ENCODE measurements around the gene RIPK4. TPM values are rescaled to one million over a fixed set of nuclear protein-coding genes. Genes with fewer than 3 reads are reported as not detected.
"Not testable (repeated sequence)": the region's sequence is repeated elsewhere in the genome, so short reads cannot be mapped to it uniquely, and the experiment has no call there.

Gene RIPK4
- total RNA-seq, 8 experiments from 2014 or later = 0.18 to 0.57 (median 0.38) TPM; not detected in 1

GRCh38 chr21:41722052-41723018 lies 44.5 kb downstream of the RIPK4 start:
- WGBS, 10 experiments = 59 to 100% (median 85%) methylated on average over 1 to 12 of the region's 20 CpGs; no CpG with 5 or more reads in 2 of the 10 experiments
- no peak overlapping the region for H3K4me3 ChIP-seq
- H3K27ac ChIP-seq = no peak overlapping the region
- ATAC-seq (replicated peaks in 6 of 8) = no peak
- in situ Hi-C loops (cut with MboI; ENCODE audit: low pct_unique_long_range_greater_than_20kb in 2 of 9, low sequenced_read_pairs in 9 of 9, unreplicated experiment in 9 of 9) = no loop called here
- peaks cover 0 to 5% of the 10 kb centered on the region in 2 donors for H3K4me1 ChIP-seq (replicated peaks in 1 of 2)

- no peak overlapping the region for H3K4me3 ChIP-seq
- in situ Hi-C loops (cut with MboI; ENCODE audit: low pct_unique_long_range_greater_than_20kb in 2 of 9, low sequenced_read_pairs in 9 of 9, unreplicated experiment in 9 of 9) = no loop called here
Observed at GRCh38 chr21:41720250-41720649, 46.6 kb downstream of the RIPK4 start.

GRCh38 chr21:41719691-41720090 lies 47.2 kb downstream of the RIPK4 start:
- ATAC-seq (replicated peaks in 6 of 8) = no peak
- H3K27ac ChIP-seq = no peak overlapping the region
- in situ Hi-C loops (cut with MboI; ENCODE audit: low pct_unique_long_range_greater_than_20kb in 2 of 9, low sequenced_read_pairs in 9 of 9, unreplicated experiment in 9 of 9) = no loop called here
- 27 to 100% (median 82%) methylated on average over 1 to 5 of the region's 6 CpGs; no CpG with 5 or more reads in 3 of the 10 experiments for WGBS, 10 experiments
- H3K4me3 ChIP-seq = no peak overlapping the region
- H3K4me1 ChIP-seq (replicated peaks in 1 of 2) = no peaks in the 10 kb centered on the region

More at GRCh38 chr21:41720250-41720649, 46.6 kb downstream of the RIPK4 start:
- H3K27ac ChIP-seq = no peak overlapping the region
- WGBS, 10 experiments = 32 to 100% (median 75%) methylated on average over 1 to 2 of the region's 2 CpGs; no CpG with 5 or more reads in 3 of the 10 experiments
- ATAC-seq (replicated peaks in 6 of 8) = no peak
- no peaks in the 10 kb centered on the region for H3K4me1 ChIP-seq (replicated peaks in 1 of 2)

- no peak for ATAC-seq (replicated peaks in 6 of 8)
- in situ Hi-C loops (cut with MboI; ENCODE audit: low pct_unique_long_range_greater_than_20kb in 2 of 9, low sequenced_read_pairs in 9 of 9, unreplicated experiment in 9 of 9) = no loop called here
- Histone ChIP-seq H3K4me3 (no peak overlapping the region), H3K27ac (no peak overlapping the region), H3K4me1 (replicated peaks in 1 of 2) (peaks cover 0 to 1% of the 10 kb centered on the region in 2 donors)
- WGBS, 10 experiments = 0 to 93% (median 70%) methylated on average over 1 to 9 of the region's 15 CpGs; no CpG with 5 or more reads in 2 of the 10 experiments
Observed at GRCh38 chr21:41717573-41718330, 49.1 kb downstream of the RIPK4 start.

- ATAC-seq (replicated peaks in 6 of 8) = no peak
- WGBS, 10 experiments = 80% methylated on average over 1 of the region's 7 CpGs; no CpG with 5 or more reads in 9 of the 10 experiments
Observed at GRCh38 chr21:41716751-41717150, 50.1 kb downstream of the RIPK4 start.

GRCh38 chr21:41715649-41716281 lies 51.1 kb downstream of the RIPK4 start:
- Histone ChIP-seq H3K4me3 (no peak overlapping the region), H3K27ac (no peak overlapping the region), H3K4me1 (replicated peaks in 1 of 2) (peaks cover 9 to 12% of the 10 kb centered on the region in 2 donors)
- 40 to 100% (median 83%) methylated on average over 1 to 6 of the region's 8 CpGs; no CpG with 5 or more reads in 3 of the 10 experiments for WGBS, 10 experiments
- in situ Hi-C loops (cut with MboI; ENCODE audit: low pct_unique_long_range_greater_than_20kb in 2 of 9, low sequenced_read_pairs in 9 of 9, unreplicated experiment in 9 of 9) = no loop called here
- ATAC-seq (replicated peaks in 6 of 8) = peak in 3 of 8 experiments; percentile 87 to 99 (median 95)

More at GRCh38 chr21:41716751-41717150, 50.1 kb downstream of the RIPK4 start:
- H3K27ac ChIP-seq = no peak overlapping the region
- in situ Hi-C loops (cut with MboI; ENCODE audit: low pct_unique_long_range_greater_than_20kb in 2 of 9, low sequenced_read_pairs in 9 of 9, unreplicated experiment in 9 of 9) = no loop called here
- H3K4me1 ChIP-seq (replicated peaks in 1 of 2) = peaks cover 7 to 10% of the 10 kb centered on the region in 2 donors
- no peak overlapping the region for H3K4me3 ChIP-seq

GRCh38 chr21:41714299-41714865 lies 52.5 kb downstream of the RIPK4 start:
- in situ Hi-C loops (cut with MboI; ENCODE audit: low pct_unique_long_range_greater_than_20kb in 2 of 9, low sequenced_read_pairs in 9 of 9, unreplicated experiment in 9 of 9); ATAC-seq (replicated peaks in 6 of 8): not testable (repeated sequence)

GRCh38 chr21:41713495-41714281 lies 53.2 kb downstream of the RIPK4 start:
- H3K4me1 ChIP-seq (replicated peaks in 1 of 2) = peaks cover 9 to 12% of the 10 kb centered on the region in 2 donors
- 80 to 100% (median 89%) methylated on average over 1 to 12 of the region's 22 CpGs; no CpG with 5 or more reads in 4 of the 10 experiments for WGBS, 10 experiments
- in situ Hi-C loops (cut with MboI; ENCODE audit: low pct_unique_long_range_greater_than_20kb in 2 of 9, low sequenced_read_pairs in 9 of 9, unreplicated experiment in 9 of 9) = no loop called here
- H3K4me3 ChIP-seq = no peak overlapping the region
- no peak for ATAC-seq (replicated peaks in 6 of 8)
- H3K27ac ChIP-seq = no peak overlapping the region

More at GRCh38 chr21:41714299-41714865, 52.5 kb downstream of the RIPK4 start:
- not testable (repeated sequence) for H3K4me3 ChIP-seq, H3K27ac ChIP-seq
- peaks cover 9 to 12% of the 10 kb centered on the region in 2 donors for H3K4me1 ChIP-seq (replicated peaks in 1 of 2)
- WGBS, 10 experiments = 50 to 100% (median 75%) methylated on average over 1 to 10 of the region's 13 CpGs; no CpG with 5 or more reads in 3 of the 10 experiments

GRCh38 chr21:41712730-41713129 lies 54.1 kb downstream of the RIPK4 start:
- WGBS, 10 experiments = 38 to 70% (median 49%) methylated on average over 2 to 9 of the region's 9 CpGs
- peak in 1 of 8 experiments; percentile 44 for ATAC-seq (replicated peaks in 6 of 8)
- H3K4me3 ChIP-seq = no peak overlapping the region

GRCh38 chr21:41712201-41712600 lies 54.7 kb downstream of the RIPK4 start:
- 0% methylated on average over 6 of the region's 18 CpGs; no CpG with 5 or more reads in 9 of the 10 experiments for WGBS, 10 experiments
- ATAC-seq (replicated peaks in 6 of 8) = peak in 5 of 8 experiments; percentile 89 to 98 (median 96)
- H3K4me1 ChIP-seq (replicated peaks in 1 of 2) = peaks cover 9 to 12% of the 10 kb centered on the region in 2 donors
- peak overlapping the region in 1 of 5 donors; percentile 14 for H3K4me3 ChIP-seq
- H3K27ac ChIP-seq = no peak overlapping the region
- in situ Hi-C loops (cut with MboI; ENCODE audit: low pct_unique_long_range_greater_than_20kb in 2 of 9, low sequenced_read_pairs in 9 of 9, unreplicated experiment in 9 of 9) = no loop called here

More at GRCh38 chr21:41712730-41713129, 54.1 kb downstream of the RIPK4 start:
- peaks cover 9 to 12% of the 10 kb centered on the region in 2 donors for H3K4me1 ChIP-seq (replicated peaks in 1 of 2)
- no peak overlapping the region for H3K27ac ChIP-seq
- in situ Hi-C loops (cut with MboI; ENCODE audit: low pct_unique_long_range_greater_than_20kb in 2 of 9, low sequenced_read_pairs in 9 of 9, unreplicated experiment in 9 of 9) = no loop called here

- in situ Hi-C loops (cut with MboI; ENCODE audit: low pct_unique_long_range_greater_than_20kb in 2 of 9, low sequenced_read_pairs in 9 of 9, unreplicated experiment in 9 of 9) = no loop called here
- H3K4me1 ChIP-seq (replicated peaks in 1 of 2) = peaks cover 9 to 12% of the 10 kb centered on the region in 2 donors
- WGBS, 10 experiments = 60 to 100% (median 84%) methylated on average over 1 to 8 of the region's 13 CpGs
- H3K27ac ChIP-seq = no peak overlapping the region
- no peak for ATAC-seq (replicated peaks in 6 of 8)
- H3K4me3 ChIP-seq = no peak overlapping the region
Observed at GRCh38 chr21:41711416-41712007, 55.3 kb downstream of the RIPK4 start.

All from motor neuron (in vitro differentiated cells).